NCI-H1417 (cell line): Measurements from ENCODE around the gene TLE3.
A peak's percentile ranks its signal among the peaks of the same experiment; 100 is the strongest.
"Not testable (repeated sequence)": the region's sequence is repeated elsewhere in the genome, so short reads cannot be mapped to it uniquely, and the experiment has no call there.

Experiments
- DNase-seq, 3 experiments: peaks; one replicate each; lab custom pipeline; 2025; lab: John Stamatoyannopoulos, UW

TLE3 gene

DNA sequence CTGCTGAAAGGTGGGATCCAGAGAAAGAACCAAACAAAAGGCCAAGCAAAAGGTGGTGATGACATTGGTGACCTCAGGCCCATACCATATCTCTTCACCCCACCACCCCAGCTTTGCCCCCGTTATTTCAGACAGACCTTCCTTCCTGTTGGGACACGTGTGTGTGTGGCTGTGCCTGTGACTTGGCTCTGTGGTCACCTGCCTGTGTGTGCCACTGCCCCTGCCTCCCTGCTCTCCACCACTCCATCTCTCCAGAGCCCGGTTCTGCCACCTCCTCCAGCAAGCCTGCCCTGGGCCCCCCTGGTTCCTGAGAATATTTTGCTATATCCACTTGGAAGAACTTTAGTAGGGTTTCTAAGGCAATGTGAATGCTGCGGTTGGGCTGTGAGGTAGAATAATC is 28.6 kb upstream of the TLE3 start:
- no peak for DNase-seq

DNA sequence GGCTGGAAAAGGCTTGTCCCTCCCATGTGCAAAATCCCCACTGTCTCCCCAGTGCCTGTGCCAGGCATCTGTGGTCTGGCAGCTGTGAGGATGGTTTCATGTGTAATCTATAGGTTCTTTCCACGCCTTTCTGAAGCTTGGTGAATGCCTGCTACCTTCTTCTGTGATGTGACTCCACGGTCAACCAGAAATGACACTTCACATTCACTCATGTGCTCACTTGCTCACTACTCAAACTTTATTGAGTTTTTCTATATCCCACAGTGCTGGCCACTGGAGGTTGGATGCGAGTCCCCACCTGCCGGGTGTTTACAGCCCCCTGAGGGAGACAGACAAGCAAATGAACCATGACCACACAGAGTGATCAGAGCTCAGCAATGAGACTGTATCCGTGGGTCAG is 27.9 kb upstream of the TLE3 start:
- peak in 2 of 3 experiments; percentile 24 to 74 for DNase-seq

DNA sequence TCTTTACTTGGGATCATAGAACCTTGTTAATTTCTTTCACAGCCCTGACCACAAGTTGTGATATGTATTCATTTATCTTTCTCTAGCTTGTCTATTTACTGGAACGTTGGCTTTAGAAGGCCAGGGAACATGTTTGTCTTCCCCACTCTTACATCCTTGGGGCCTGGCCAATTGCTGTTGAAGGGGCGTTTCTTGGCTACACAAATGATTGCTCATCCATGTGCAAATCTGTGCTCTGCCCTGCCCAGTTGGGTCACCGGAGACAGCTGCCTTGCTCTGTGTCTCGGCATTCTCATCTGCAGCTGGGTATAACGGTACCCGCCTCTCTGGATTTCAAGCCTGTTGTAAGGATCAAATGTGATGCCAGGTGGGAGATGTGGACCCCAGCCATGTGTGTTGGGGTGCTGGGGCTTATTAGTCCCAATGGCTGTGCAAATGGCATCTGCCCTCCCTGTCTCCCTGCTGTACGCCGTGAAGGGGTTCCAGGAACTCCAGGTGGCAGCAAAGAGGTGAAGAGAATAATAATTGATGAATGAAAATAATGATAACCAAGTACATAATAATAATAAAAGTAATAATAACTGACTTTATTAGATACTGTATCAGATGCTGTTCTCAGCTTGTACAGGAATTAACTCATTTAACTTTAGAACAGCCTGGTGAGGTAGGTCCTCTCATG is 24.0 kb upstream of the TLE3 start:
- no peak for DNase-seq

DNA sequence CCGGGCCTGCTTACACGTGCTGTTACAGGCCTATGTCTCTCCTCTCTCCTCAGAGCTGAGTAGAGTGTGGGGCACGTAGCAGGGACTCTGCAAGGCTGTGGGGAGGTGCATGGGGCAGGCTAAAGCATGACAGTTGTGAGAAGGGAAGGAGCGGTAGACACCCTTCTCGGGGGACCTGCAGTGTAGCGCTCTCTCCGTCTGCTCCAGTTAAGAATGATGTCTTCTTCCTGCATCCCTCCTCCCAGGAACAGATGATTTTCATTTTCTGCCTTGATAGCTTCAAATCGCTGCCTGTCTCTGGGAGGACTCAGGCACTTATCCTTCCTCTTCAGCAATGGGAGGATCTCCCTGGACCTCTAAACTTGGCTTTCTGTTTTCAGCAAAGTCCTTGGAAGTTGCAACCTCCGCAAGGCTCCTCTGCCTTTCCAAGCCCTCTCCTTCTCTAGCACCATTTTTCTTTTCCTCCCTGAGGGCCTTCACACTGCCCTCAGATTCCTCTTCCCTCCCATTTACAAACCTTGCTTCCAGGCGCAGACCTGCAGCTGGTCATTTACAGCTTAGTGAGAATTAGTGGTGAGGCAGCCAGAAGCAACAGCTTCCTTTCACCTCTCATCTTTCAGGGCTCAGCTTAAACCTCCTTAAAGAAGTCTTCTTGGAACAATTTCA is 23.4 kb upstream of the TLE3 start:
- DNase-seq: no peak

DNA sequence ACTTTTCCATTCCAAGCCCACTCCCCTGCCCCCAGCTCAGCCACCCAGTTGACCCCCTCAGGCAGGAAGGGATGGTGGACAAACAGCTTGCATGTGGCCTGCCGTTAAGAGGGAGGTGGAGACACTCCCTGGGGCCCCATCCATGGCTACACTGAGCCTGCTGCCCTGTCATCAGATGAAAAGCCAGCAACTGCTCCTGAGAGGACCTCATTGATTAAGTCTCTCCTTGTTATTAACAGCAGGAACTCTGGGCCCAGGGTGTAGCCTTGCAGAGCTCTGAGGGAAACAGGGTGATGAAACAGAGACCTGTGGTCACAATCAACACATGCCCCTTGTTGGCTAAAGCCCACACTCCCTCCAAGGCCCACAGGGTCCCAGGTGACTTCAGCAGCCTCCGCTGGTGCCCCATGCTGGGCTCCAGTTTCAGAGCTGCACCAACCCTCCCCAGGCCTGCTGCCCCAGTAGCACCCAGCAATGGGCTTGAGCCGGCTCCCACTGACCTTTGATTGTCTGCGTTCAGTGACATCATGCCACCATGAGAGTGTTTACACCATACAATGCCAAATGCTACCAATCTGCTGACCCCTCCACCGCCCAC is 22.3 kb upstream of the TLE3 start:
- no peak for DNase-seq

DNA sequence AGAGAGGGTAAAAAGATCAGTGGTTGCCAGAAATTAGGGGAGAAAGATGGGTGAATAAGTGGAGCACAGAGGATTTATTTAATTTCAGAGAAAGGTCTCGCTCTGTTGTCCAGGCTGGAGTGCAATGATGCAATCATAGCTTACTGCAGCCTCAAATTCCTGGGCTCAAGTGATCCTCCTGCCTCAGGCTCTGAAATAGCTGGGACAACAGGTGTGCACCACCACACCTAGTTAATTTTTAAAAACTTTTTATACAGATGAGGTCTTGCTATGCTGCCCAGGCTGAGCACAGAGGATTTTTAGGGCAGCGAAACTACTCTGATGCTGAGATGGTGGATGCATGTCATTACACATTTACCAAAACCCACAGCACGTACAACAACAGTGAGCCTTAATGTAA is 20.9 kb upstream of the TLE3 start:
- DNase-seq: no peak

DNA sequence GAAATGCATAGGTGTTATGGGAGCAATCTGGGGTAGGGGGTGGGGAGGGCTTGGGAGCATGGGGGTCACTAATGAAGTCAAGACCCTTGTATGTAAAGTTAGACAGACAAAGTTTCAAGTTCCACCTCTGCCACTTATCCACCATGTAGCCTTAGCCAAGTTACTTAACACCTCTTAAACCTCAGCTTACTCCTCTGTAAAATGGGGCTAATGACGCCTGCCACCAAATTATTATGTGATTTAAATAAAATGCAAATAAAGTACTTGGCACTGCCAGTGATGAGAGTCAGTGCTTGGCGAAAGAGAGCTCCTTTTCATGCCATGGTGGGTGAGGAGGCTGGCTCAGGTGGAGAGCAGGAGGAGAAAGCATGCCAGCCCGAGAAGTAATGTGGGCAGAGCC is 18.6 kb upstream of the TLE3 start:
- DNase-seq: no peak

DNA sequence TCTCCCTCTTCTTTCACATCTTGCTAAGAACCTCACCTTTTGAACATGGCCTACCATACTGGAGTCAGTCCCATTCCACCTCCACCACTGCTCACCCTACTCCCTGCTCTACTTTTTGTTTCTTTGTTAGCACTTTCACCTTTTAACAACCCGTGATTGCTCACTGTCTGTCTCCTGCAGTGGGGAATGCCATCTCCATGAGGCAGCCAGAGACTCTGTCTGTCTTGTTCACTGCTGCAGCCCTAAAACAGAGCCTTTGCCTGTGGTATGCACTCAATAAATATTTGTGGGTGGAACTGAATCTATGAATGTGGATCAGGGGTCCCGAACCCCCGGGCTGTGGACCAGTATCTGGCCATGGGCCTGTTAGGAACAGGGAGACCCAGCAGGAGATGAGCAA is 16.5 kb upstream of the TLE3 start:
- DNase-seq: no peak

DNA sequence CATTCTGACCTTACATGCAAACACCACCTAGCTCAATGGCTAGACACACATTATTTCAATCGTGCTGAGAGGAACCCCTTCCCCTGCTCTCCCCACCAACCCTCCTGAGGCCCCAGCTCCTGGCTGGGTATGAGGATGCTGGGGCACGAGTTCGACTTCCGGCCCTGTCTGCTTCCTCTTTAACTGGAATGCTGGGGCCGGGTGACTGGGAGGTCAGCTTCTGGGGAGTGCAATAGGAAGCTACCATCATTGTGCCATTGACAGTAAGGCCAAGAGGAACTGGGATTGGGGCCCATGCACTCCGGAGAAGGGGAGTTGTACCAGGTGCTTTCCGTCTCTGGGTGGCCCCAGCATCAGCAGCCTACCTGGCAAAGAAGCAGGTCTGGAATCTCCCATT is 15.6 kb upstream of the TLE3 start:
- DNase-seq: no peak

DNA sequence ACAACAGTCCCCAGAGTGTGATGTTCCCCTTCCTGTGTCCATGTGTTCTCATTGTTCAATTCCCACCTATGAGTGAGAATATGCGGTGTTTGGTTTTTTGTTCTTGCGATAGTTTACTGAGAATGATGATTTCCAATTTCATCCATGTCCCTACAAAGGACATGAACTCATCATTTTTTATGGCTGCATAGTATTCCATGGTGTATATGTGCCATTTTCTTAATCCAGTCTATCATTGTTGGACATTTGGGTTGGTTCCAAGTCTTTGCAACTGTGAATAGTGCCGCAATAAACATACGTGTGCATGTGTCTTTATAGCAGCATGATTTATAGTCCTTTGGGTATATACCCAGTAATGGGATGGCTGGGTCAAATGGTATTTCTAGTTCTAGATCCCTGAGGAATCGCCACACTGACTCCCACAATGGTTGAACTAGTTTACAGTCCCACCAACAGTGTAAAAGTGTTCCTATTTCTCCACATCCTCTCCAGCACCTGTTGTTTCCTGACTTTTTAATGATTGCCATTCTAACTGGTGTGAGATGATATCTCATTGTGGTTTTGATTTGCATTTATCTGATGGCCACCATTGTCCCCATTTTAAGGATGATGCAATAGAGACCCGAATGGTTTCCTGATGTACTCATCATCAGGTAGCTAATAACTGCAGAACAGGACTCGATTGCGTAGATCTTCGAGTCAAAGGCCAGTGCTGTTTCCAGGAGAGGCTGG is 15.0 kb upstream of the TLE3 start:
- DNase-seq: not testable (repeated sequence)

DNA sequence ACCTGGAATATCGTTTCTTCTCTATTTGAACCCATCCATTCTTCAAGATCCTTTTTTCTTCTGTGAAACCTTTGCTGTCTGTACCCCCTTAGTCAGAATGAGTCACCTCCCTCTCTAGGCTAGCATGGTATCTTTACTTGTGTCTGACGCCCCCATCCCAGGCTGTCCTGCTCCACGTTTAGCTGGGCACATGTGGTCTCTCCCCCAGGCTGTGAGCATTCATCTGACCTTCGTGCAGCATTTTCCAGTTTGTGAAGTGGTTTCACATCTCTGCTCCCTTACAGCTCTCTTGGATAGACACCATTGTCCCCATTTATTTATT is 14.3 kb upstream of the TLE3 start:
- no peak for DNase-seq

DNA sequence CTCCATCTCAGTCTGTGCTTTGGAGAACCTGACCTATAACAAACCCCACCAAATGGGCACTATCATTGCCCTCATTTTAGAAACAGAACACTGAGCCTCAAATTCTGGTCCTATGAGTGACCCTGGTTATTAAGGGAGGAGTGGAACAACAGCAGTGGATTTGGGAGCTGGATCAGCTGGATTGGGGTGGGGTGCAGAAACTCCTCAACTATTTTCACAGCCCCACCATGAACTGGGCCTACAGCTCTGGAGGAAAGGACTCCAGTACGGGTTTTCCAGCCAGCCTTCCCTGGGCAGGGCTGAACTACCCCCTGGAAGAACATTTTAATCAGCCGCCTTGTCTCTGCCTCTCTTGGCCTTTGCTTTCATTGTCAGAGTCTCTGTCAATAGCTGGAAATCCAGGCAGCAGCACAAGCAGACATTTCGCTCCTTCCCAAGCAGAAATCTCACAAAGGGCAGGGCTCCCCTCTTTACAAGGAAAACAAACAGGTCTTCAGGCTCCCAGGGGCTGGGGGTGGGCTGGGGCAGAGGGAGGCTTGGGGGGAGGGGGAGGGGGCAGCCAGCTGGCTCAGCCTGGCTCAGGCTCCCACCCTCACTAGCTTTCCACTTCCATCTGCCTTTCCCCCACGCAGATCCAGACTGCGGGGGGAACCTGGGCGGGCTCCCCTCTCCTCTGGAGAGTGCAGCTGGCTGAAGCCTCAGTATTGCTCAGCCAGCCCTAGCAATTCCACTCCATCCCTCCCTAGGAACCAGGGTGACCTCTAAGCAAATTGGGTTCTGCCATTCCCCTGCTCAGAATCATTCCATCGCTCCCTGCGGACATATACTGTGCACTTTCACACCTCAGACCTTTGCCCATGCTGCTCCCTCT is 13.7 kb upstream of the TLE3 start:
- peak; percentile 83 to 96 (median 93) for DNase-seq

DNA sequence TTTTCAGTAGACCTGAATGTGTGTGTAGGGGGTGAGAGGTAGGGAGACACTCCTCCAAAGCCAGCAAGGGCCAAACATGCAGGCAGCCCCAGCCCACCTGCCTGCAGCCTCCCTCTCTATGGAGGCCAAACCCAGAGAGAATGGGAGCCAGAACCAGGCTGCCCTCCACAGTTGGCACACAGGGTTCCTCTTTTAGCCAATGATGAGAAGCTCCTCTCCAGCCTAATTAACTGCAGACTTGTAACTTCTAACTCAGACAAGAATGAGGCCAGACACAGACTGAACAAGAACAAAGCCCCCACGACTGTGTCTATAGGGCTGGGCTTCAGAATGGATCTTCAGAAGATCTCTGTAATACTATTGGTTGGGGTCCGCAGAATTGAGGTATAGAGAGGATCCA is 12.3 kb upstream of the TLE3 start:
- no peak for DNase-seq

DNA sequence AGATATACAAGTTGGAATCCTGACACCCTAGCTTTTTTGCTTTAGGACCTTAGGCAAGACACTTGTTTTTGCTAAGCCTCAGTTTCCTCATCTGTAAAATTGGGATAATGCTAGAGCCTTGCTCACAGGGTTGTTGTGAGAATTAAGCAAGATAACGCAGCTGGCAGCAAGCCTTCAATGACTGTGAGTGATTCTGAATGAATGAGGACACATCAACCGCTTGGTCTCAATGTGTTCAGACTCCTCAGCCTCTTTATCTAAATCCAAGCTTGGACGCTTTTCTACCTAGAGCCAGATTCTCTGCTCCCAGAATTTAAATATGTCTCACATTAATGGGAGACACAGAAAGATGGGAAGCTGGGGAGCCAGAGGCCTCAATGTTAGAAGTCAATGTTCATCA is 11.8 kb upstream of the TLE3 start:
- DNase-seq: no peak

DNA sequence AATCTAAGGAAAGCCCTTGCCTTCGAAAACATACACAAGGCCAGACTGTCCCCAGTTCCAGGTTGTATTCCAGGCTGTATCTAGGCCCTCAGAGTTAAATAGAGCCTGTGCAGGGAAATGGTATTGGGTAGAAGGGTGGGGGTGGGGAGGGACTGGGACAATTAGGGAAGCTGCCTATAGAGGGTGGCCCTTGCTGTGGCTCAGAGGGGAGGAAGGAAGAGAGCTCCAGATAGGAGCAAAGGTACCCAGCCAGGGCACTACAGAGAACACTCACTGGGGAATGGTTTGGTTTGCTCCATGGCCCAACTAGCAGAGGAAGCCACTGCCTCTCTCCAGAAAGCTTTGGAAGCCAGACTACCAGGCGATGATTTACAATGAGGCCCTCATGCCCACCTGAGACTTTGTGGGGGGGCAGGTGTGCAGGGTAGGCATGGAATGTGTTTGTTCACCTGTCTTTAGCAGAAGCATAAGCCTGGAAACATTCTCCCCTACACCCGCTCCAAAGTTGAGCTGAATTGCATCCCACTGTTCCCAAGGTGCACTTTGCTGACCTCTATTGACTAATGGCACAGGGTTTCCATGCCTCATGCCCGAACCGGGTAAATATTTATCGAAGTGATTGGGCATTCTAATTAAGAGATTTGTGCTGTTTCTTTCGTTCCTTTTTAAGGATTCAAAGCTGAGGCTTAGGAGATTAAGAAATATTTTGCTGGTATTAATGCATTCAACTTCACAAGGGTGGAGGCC is 6.3 kb upstream of the TLE3 start:
- DNase-seq: peak in 2 of 3 experiments; percentile 30 to 61

DNA sequence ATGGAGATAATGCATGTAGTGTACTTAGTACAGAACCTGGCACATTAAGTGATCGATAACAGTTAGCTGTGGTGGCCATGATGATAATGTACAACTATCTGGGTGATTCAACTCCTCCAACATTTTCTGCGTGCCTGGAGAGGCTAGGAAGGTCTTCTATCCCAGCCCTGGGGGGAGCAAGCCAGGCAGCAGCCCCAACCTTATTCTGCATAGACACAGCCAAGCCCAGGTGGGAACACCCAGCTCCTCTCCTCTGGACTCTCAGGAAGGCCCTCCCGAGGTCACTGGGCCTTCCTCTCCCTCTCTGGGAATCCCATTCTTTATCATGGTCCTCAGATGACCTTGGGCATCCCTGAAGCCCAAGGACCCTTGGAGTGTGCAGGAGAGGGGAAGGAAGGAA is 5.1 kb upstream of the TLE3 start:
- DNase-seq: no peak

DNA sequence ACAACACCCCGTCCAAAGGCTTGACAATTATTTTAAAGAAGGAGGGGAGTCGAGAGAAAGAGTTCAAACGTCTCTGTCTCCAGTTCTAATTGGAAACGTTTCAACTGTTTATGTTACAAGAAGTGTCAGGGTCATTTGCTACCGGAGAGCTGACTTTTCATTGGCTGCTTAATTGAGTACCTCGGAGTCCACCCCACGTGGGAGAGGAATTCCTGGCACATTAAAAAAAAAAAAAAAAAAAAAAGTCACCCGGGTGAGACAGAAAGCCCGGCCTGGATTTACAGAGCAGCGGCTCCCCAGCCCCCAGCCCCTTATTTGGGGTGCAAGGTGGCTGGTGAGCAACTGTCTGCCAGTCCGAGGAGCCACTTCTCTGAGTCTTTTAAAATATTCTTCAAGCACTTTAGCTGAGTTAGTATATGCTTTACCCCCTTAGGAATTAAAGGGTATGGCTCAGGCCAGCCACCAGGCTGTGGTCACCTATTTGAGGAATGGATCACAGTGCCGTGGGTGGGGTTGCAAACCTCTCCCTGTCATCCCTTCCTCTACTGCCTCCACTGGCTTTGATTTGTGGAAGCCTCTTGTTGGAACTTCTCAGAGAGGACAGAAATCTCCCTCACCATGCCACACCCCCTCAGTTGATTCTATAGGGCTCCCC is 3.9 kb upstream of the TLE3 start:
- DNase-seq: peak; percentile 86 to 98 (median 94)

DNA sequence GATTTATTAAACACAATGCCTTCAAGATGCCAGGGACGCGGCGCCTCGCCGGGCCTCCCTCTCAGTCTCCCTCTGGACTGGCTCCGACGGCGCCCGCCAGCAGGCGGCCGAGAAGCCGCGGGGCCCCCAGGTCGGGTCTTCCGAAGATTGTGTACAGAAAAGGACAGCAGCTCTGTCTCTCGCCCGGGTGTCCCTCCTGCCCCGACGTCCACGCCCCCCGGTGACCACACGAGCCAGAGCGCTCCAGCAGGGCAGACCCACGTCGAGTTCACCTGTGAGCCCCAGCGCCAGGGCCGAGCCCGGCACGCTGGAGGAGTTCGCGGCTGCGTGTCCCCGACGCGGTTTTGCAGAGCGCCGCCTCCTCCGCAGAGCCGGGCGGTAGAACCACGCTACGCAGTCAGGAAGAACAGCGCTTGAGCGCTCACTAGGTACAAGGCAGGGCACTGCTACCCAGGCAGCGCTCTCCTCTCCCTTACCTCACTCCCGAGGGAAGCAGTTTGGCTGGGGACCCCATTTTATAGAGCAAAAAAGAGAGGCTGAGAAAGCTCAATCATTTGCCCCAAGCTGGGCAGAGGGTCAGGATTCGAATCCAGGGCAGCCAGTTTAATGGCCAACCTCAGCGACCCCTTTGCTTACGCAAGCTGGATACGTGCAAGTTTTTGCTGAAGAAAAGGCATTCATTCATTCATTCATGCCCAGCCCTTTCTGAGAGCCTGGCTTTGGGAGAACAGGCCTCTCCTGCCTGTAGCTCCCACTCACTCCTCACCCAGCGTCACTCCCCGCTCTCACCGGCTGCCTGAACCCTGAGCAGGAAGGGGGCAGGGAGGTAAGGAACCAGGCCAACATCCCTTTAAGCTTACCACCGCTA is 3.0 kb upstream of the TLE3 start:
- DNase-seq: peak; percentile 45 to 82 (median 76)

DNA sequence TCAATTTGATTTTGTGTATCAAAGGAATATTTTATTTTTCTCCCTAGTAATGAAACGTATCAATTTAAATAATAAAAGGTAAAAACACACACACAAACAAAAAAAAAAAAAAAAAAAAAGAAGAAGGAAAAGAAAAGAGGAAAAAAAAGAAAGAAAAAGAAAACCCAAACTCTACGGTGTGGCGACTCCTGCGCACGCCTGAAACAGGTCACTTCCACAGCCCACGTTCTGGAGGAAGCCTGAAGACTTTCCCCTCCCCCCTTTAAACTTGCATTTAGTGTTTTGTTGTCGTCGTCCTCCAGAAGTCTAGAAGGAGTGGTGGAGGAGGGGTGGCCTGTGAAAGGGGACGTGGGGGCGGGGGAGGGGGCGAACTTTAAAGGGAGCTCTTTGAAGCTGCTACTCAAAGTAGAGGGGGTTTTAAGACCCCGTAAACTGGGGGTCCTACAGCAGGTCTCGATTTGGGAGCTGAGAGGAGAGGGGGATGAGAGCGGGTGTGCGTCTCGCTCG is 2.3 kb upstream of the TLE3 start:
- no peak for DNase-seq
